ENCODE data around the gene KPNA5. TPM values are rescaled to one million over a fixed set of nuclear protein-coding genes. Genes with fewer than 3 reads are reported as not detected.
"Not testable (repeated sequence)": the region's sequence is repeated elsewhere in the genome, so short reads cannot be mapped to it uniquely, and the experiment has no call there.

The KPNA5 gene
- total and polyA plus RNA-seq, 2 of the 8 experiments (the other 6 are each of a cell fraction or from before 2014, with no cell fraction given): 2.0 to 9.7 TPM

- TF ChIP-seq, protein P1, sequence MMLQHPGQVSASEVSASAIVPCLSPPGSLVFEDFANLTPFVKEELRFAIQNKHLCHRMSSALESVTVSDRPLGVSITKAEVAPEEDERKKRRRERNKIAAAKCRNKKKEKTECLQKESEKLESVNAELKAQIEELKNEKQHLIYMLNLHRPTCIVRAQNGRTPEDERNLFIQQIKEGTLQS (IDR thresholded peaks at IDR 0.05; ENCODE audit: insufficient read depth, low read depth, low read length): no peak
- TF ChIP-seq BCL11A (IDR thresholded peaks at IDR 0.05; ENCODE audit: low read depth in 2 of 2, low read length in 2 of 2) (no peak), KDM4A (IDR thresholded peaks at IDR 0.05; ENCODE audit: low read depth, low read length, severe bottlenecking) (no peak), RXRA (IDR thresholded peaks at IDR 0.05; ENCODE audit: insufficient read depth, low read depth, low read length) (no peak)
Measured at GRCh38 chr6:116697480-116697879, 16.5 kb downstream of the KPNA5 start (continued).

DNA sequence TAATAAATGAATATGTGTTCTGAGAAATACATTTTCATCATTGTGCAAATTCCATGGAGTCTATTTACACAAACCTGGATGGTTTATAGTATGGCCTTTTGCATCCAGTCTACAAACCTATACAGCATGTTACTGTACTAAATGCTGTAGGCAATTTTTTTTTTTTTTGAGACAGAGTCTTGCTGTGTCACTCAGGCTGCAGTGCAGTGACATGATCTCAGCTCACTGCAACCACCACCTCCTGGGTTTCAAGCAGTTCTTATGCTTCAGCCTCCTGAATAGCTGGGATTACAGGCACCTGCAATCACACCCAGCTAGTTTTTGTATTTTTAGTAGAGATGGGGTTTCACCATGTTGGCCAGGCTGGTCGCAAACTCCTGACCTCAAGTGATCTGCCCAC lies 22.9 kb downstream of the KPNA5 start:
- H3K36me3 ChIP-seq (ENCODE audit: control insufficient read depth in 2 of 4, insufficient read depth in 4 of 4, low read length in 3 of 4): peaks cover 2 to 71% (median 17%) of the 10 kb centered on the region in 4 experiments; a peak in 7 of 8 replicates
- H4K8ac ChIP-seq (ENCODE audit: extremely low read depth, insufficient read depth, low read length); H3K18ac ChIP-seq (ENCODE audit: extremely low read depth, low read length); H3K56ac ChIP-seq (replicated peaks; ENCODE audit: insufficient read length, low read depth, low read length); H2BK120ac ChIP-seq (replicated peaks; ENCODE audit: low read depth, low read length); H3K4me1 ChIP-seq (replicated peaks in 1 of 4; ENCODE audit: control insufficient read depth in 3 of 4, insufficient read depth in 4 of 4, low read length in 3 of 4); H3K4me2 ChIP-seq (ENCODE audit: insufficient read depth in 1 of 2, low read depth in 2 of 2, low read length in 2 of 2); FAIRE-seq; H3K4me3 ChIP-seq (ENCODE audit: extremely low read depth in 1 of 4, insufficient read depth in 2 of 4, low read depth in 3 of 4, low read length in 4 of 4); H2BK15ac ChIP-seq (ENCODE audit: low read length); H3K23ac ChIP-seq (ENCODE audit: insufficient read length); H2BK12ac ChIP-seq (ENCODE audit: low read depth, low read length); H3K27ac ChIP-seq (ENCODE audit: low read depth, low read length); H3K23me2 ChIP-seq (ENCODE audit: low read depth, low read length); H4K5ac ChIP-seq (ENCODE audit: insufficient read length, low read depth, low read length); POLR2A ChIA-PET (ENCODE audit: partially characterized antibody); H3K9ac ChIP-seq (replicated peaks in 1 of 4; ENCODE audit: extremely low read depth in 1 of 4, low read depth in 3 of 4, low read length in 3 of 4); H2AK5ac ChIP-seq (ENCODE audit: low read depth, low read length); H2BK20ac ChIP-seq (ENCODE audit: low read length); H2AFZ ChIP-seq (ENCODE audit: low read length); H3K9me3 ChIP-seq (ENCODE audit: insufficient read depth in 2 of 2, low read depth in 1 of 2, low read length in 1 of 2); DNase-seq (ENCODE audit: low read depth in 1 of 2, low spot score in 2 of 2); H4K20me1 ChIP-seq (replicated peaks in 1 of 2; ENCODE audit: control insufficient read depth in 1 of 2, insufficient read depth in 2 of 2, low read length in 2 of 2); H4K91ac ChIP-seq (replicated peaks; ENCODE audit: insufficient read length, low read length); H3K27me3 ChIP-seq (replicated peaks in 1 of 4; ENCODE audit: control insufficient read depth in 3 of 4, extremely low read depth in 1 of 4, insufficient read depth in 3 of 4, low read length in 3 of 4); H2BK5ac ChIP-seq (ENCODE audit: low read depth, low read length); H3K4ac ChIP-seq (replicated peaks; ENCODE audit: insufficient read length, low read depth, low read length); H3K14ac ChIP-seq (ENCODE audit: insufficient read length); H3K79me1 ChIP-seq (ENCODE audit: low read depth, low read length); H3K79me2 ChIP-seq (ENCODE audit: control insufficient read depth in 1 of 2, insufficient read depth in 2 of 2, low read length in 2 of 2): not testable (repeated sequence)
- CTCF ChIA-PET (ENCODE audit: partially characterized antibody): interaction anchor here (0.6 kb wide), 1 partner anchor 72 kb away, joined by 3 read pairs; no protein-coding TSS in a partner anchor
- 80% methylated on average over 1 of the region's 1 CpG; no CpG with 5 or more reads in 1 of the 2 experiments for WGBS, 2 experiments (ENCODE audit: extremely low coverage in 1 of 2, insufficient coverage in 1 of 2, insufficient read length in 1 of 2, insufficient replicate concordance in 2 of 2, low coverage in 1 of 2, low lambda C conversion rate in 2 of 2, missing lambda C conversion rate in 1 of 2)
